GM21576 (cell line): ENCODE data around the gene HOGA1.
"Not testable (repeated sequence)": the region's sequence is repeated elsewhere in the genome, so short reads cannot be mapped to it uniquely, and the experiment has no call there.

ENCODE experiments used
- ATAC-seq: cut with Tn5 transposase; IDR thresholded peaks from one replicate; pipeline ENCODE4 v1.9.1; 2021; ENCODE audit warnings: mild to moderate bottlenecking, moderate library complexity; ENCODE audit not compliant: unreplicated experiment

HOGA1 gene

DNA sequence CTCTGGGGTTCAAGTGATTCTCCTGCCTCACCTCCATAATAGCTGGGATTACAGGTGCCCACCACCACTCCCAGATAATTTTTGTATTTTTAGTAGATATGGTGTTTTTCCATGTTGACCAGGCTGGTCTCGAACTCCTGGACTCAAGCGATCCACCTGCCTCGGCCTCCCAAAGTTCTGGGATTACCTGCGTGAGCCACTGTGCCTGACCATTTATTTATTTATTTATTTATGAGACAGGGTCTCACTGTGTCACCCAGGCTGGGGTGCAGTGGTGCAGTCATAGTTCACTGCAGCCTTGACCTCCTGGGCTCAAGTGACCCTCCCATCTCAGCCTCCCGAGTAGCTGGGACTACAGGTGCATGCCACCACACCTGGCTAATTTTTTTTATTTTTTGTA, 29.9 kb upstream of the HOGA1 start:
- ATAC-seq: not testable (repeated sequence)

DNA sequence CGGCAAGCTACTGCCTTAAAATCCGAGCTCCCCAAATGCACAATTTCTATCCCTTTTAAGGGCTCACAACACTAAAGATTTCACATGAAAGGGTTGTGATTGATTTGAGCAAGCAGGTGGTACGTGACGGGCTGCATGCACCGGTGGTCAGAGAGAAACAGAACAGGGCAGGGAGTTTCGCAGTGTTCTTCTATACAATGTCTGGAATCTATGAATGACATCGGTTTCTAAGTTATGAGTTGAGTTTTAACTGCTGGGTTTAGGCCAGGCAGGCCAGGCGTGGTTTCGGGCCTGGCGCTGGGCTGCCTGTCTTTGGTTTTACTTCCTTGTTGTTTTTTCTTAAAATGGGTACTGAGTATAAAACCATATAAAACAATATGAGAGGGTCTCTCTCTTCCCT, 28.6 kb upstream of the HOGA1 start:
- ATAC-seq: not testable (repeated sequence)

- not testable (repeated sequence) for ATAC-seq
These were observed 23.3 kb upstream of the HOGA1 start for GRCh38 chr10:97560731-97561381.

GRCh38 chr10:97561386-97562077, 22.7 kb upstream of the HOGA1 start:
- not testable (repeated sequence) for ATAC-seq

GRCh38 chr10:97562329-97562728, 21.9 kb upstream of the HOGA1 start:
- ATAC-seq: not testable (repeated sequence)

GRCh38 chr10:97563337-97563736, 20.9 kb upstream of the HOGA1 start:
- ATAC-seq: no peak

DNA sequence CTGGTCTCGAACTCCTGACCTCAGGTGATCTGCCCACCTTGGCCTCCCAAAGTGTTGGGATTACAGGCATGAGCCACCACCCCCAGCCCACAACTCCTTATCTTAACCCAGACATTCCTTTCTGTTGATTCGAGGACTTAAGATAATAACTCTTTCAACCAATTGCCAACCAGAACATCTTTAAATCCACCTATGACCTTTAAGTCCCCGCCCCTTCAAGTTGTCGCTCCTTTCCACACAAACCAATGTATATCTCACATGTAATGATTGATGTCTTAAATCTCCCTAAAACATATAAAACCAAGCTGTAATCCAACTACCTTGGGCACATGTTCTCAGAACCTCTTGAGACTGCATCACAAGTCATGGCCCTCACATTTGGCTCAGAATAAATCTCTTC, 19.4 kb upstream of the HOGA1 start:
- ATAC-seq: no peak

- no peak for ATAC-seq
These were observed 17.7 kb upstream of the HOGA1 start for GRCh38 chr10:97566336-97566996.

- ATAC-seq: no peak
These were observed 16.3 kb upstream of the HOGA1 start for GRCh38 chr10:97567891-97568290.

DNA sequence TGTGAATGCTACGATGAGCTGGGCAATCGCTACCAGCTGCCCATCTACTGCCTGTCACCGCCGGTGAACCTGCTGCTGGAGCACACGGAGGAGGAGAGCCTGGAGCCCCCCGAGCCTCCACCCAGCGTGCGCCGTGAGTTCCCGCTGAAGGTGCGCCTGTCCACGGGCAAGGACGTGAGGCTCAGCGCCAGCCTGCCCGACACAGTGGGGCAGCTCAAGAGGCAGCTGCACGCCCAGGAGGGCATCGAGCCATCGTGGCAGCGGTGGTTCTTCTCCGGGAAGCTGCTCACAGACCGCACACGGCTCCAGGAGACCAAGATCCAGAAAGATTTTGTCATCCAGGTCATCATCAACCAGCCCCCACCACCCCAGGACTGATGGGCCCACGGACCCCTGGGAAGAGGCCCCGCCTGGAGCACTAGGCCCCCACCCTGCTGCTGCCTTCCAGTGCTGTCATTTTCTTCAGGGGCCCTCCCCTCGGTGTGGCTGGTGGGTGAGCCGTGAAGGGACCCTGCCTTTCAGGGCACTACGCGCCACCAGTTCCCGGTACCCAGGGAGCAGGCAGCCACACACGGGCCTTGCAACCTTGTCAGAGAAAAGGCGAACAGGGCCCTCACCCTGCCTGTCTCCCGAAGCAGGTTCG, 13.9 kb upstream of the HOGA1 start:
- no peak for ATAC-seq

DNA sequence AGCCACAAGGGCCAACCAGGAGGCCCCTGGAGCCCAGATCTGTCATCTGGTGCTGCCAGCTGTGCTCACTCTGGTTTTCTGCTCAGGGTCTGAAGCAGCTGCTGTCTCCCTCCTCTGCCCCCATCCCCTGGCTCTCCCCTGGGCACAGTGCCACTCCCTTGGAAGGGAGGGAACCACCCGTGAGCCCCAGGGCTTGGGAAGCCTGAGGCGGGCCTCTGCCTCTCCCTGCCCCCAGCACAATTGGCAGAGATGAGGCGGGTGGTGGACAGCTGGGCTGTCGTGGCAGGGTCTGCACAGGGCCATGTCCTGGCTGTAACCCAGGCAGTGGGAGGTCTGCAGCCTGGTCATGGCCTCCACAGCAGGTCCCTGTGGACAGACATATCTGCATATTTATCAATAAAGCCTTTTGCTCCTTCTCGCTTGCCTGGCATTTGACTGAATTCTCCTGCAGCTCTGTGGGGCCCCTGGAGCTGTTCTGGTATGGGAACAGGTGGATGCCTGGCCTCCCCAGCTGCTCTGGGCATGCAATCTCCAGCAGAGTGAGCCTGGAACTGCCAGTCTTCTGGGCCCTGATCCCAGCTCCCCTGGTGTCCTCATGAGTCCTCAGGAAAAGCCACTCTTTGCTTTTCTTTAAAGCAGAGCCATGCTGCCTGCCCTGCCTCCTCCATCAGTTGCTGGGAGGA, 13.3 kb upstream of the HOGA1 start:
- no peak for ATAC-seq

DNA sequence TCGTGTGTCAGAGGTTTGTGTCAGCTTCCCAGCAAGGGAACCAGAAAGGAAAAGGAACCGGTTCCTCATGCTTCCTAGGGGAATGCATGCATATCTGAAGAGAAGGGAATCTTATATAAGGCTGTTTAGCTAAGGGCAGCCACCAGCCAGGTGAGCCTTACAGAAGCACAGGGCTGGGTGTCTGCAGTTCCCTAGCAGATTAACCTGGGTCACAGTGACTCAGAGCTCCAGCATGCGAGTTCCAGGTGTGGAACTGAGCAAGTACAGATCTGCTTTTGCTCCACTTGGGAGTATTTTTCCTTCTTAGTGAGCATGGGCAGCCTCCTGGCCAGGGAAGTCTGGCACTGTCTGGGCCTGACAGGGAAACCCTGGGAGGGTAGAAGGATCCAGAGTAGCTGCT, 12.6 kb upstream of the HOGA1 start:
- ATAC-seq: no peak

DNA sequence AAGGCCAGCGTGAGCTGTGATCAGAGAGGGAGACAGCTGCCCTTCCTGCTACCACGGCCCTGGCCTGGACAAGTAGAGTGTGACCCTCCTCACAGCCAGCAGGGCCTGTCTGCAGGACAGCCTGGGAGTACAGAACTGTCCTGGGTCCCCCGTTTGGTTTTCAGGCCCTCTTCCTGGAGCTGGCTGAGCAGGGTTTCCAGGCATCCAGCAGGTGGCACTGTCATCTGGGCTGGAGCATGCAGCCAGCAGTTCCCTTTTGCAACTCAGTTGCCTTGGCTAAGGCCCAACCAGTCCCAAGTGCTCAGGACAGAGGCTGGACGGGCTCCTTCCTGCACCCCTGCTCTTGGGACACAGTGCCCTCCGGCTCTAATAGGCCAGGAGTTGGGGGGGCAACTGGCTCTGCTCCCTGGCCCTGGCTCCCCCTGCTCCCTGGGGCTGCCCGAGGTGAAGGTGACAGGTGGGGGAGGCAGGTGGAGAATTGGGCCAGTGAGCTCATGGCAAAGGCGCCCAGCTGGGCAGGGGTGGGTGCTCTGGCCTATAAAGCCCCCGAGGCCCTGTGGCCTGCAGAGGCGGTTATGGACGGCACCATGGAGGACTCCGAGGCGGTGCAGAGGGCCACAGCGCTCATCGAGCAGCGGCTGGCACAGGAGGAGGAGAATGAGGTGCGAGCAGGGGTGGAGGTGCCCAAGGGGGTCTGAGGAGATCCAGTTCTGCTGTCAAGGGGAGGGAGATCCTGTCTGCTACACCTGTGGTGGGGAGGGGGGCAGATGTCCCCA, 11.8 kb upstream of the HOGA1 start, which contains the start of gene ANKRD2:
ANKRD2 (plus strand) TSS at position 566 of the 776 bp plus-strand sequence; CDS start at position 576, 10 bp downstream.
- ATAC-seq: peak; percentile 49

DNA sequence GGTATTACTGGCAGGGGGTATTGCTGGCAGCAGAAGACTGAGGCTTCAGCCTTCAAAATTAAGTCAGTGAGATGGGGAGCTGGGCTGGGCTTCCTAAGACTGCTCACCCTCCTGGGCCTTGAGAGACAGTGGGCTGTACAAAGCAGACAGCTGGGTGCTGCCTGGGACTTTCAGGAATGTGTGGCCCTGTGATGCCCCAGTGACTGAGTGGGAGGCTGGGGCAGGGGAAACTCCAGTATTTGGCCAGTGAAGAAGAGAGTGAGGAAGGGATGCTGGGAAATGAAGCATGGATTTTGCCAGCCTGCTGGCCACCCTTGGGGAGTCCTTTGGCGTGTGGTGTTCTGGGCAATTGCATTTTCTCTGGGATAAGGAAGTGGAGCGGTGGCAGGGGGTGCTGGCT, 11.2 kb upstream of the HOGA1 start:
- ATAC-seq: no peak

DNA sequence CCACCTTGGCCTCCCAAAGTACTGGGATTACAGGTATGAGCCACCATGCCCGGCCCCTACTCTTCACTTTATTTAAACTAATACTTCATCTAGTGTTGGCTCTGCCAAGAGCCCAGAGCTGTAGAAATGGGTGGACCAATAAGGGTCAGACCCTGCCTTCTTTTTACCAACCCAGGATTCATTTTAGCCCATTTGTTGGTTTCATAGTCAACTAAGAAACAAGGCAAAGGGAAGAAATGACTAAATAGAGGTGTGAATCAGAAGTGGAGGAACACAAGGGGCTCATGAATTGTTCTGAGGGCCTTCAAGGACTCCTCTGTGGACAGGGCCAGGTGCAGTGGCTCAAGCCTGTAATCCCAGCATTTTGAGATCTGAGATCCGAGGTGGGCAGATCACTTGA, 10.5 kb upstream of the HOGA1 start:
- no peak for ATAC-seq

GRCh38 chr10:97574374-97575126, 9.6 kb upstream of the HOGA1 start:
- no peak for ATAC-seq

- ATAC-seq: no peak
These were observed 9.0 kb upstream of the HOGA1 start for GRCh38 chr10:97575127-97575668.

GRCh38 chr10:97576487-97576886, 7.7 kb upstream of the HOGA1 start:
- ATAC-seq: not testable (repeated sequence)

DNA sequence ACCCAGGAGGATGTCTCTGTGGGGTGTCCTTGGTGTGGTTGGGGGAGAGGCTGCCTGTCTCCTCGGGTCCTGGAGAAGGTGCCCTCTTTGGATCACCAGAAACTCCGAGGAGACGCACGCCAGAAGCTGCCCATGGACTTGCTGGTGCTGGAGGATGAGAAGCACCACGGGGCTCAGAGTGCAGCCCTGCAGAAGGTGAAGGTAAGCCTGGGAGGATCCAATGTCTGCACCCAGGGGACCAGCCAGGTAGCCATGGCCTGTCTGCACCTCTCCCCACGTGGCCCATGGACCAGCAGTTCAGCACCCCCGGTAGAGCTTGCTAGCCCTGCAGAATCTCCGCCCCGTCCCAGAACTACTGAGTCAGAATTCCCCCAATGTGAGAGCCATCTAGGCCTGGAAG, 6.5 kb upstream of the HOGA1 start:
- ATAC-seq: no peak
